HG03565 (cell line): Measurements from ENCODE around the gene CYP27B1.

Experiments used
- ATAC-seq: cut with Tn5 transposase; IDR thresholded peaks from one replicate; pipeline ENCODE4 v1.9.1; 2021; ENCODE audit warnings: mild to moderate bottlenecking, moderate library complexity; ENCODE audit not compliant: unreplicated experiment

The CYP27B1 gene

DNA sequence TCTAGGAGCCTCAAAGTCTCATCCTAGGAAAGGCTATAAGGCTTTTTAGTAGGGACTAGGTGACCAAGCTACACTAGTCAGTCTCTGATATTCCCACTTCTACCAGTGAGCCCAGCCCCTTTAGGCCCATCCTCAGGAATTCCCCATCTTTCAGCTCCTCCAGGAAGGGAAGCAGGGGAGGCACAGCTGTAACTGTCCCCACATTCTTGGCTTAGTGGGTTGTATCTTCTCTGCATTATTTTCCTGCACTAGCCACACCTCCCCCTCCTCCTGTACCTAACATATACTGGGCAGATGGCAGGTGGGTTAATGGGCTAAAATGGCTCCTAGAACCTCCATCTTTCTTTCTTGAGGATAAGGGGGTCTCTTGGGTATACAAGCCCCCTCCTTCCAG is 424 bp upstream of the CYP27B1 start:
- ATAC-seq: no peak

DNA sequence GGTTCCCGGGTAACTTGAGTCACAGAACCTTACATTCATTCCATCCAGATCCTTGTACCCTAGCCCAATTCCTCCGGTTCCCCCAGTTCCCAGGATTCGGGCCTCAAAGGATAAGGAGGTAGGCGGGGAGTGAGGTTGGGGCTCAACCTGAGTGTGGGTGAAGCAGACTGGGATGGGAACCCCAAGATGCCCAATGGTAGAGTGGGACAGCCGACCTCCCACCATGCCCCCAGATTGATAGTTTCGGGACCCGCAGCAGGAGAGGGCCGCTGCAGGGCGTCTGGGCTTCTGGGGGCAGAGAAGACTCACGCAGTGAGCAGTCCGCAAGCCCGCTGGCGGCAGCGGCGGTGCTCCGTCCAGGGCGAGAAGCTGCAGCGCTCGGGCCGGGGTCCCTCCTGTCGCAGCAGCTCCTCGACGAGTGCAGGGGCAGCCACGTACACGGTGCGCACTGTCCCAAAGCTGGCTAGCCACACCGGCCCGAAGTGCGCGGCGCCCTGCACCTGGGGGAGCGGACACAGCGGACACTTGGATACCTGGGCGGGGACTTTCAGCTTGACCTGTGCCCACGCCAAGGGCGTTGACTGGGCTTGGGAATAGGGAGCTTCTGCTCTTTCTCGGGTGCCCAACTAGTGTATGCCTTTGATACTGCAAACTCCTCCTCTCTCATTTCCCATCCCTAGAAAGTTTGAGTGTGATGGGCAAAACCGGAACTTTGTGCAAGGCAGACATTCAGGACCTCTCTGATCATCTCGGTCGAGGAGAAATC is 997 bp downstream of the CYP27B1 start:
- no peak for ATAC-seq

DNA sequence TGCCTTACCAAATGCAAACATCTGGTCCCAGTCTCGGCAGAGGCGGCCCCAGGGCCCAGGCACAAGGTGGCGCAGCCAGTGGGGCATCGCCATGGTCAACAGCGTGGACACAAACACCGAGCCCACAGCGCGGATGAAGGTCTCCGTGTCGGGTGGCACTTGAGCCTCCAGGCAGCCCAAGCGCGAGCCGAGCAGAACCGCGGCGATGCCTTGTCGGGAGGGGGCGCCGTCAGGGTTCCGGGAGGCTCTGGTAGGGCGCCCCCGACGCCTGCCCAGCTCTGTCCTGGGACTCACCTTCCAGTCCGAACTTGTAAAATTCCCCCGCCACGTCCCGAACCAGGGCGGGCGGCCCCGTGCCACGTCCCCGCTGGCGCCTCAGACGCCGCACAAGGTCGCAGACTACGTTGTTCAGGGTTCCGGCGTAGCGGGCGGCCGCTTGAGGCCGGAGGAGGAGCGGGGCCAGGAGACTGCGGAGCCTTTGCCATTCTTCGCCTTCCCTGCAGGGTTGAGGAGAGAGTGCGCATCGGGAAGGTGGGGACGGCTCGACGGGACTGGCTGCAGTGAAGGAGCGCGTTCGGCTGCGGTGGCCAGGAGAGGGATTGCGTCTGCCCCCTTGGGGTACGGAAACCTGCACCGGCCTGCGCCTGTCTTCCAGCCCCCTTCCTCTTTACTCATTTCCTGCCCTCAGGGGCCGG is 1.7 kb downstream of the CYP27B1 start:
- peak; percentile 35 for ATAC-seq

DNA sequence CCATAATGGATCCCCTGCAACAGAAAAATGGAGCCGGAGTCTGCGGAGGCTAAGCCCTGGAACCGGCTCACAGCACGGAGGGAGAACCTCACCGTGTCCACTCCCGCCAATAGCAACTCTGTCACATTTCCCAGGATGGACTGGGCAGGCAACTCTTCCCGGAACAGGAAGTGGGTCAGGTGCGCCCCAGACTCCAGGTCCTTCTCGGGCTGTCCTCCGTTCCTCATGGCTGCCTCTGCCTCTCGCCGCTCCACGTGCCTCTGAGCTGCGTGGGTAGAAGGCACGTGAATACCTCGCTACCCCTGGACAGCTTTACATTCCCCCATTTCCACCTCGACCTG is 2.2 kb downstream of the CYP27B1 start:
- no peak for ATAC-seq

DNA sequence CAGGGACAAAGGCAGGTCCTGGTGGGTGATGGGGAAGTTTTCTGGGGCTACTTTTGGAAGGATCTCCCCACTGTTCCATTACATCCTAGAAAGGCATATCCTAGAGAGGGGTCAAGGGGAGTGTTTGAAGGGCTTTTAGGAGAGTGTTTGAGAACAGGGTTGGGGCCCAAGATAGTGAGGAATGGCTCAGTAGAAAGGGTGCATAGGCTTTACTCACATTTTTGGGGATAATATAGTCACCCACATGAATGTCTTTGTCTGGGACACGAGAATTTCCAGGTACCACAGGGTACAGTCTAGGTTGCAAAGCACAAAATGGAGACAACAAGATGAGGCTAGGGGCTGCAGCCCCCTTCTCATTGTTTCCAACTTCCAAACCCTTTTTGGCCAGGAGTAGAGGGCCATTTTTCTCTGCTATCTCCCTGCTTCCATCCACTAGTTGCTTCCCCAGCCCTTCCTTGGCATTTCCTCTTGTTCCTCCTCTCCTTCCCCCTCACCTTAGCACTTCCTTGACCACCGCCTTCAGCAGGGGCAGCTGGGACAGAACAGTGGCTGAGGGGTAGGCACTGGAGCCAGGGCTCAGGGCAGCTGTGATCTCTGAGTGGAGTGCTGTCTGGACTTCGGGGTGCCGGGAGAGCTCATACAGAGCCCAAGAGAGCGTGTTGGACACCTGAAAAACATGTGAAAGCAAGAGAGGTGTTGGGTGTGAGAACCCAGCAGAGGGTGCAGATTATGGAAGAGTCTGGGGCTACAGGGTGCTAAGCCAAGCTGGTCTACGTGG is 2.8 kb downstream of the CYP27B1 start:
- ATAC-seq: no peak

GRCh38 chr12:57762463-57762862 is 4.4 kb downstream of the CYP27B1 start:
- ATAC-seq: no peak

DNA sequence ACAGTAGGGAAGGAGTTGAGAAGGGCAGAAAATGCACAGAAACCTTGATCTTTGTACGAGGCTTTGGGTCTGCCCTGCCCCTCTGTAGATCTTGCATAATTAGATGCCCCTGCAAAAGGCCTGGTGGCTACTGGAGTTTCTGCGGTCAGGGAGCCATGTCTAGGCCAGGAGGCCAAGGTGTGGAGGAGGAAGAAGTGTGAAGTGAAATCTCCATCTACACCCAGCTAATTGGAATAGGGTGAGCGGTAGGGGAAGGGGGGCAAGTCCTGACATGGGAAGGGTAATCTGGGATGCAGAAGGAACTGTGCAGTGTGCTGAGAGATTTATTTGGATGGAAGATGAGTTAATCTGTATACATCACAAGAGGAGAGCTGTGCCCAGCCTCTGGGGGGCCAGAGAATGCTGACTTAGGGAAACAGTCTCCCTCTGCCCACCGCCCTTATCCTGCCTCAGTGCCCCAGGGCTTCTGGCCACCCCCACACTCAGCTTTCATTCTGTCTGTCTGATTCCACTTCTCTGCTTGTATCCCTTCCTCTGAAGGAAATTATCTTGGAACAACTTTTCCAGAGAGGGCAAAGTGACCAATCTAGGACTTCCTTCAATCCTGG is 5.4 kb downstream of the CYP27B1 start:
- ATAC-seq: no peak

DNA sequence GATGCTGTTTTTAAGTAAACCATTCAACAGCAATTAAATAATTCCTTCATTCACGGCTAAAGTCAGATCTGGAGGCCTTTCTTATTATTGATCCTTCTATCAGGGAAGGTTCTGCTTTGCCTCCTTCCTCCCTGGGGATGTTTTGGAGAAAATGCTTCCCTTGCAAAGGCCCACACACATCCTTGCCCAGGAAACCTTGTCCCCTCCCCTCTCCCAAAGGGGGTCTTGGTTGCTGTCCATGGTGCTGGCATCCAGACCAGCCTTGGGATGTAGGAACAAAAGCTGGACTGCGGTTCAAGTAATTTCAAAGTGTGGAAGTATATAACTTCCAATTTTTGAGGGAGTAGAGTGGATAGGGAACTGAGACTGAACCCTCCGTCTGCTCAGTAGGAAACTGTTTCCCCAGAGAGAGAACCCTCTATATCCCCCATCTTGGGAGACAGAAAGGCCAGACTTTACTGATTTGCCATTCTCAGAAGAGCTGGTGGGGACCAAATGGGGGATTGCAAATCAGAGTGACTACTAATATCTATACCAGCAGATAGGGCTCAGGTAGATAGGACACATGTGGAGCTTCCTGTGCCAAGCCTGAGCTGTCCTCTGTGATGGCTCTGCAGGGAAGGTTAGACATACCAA is 6.4 kb downstream of the CYP27B1 start:
- ATAC-seq: no peak

- ATAC-seq: no peak
Observed at GRCh38 chr12:57759360-57759980, 7.4 kb downstream of the CYP27B1 start.

GRCh38 chr12:57758552-57759359 is 8.1 kb downstream of the CYP27B1 start:
- no peak for ATAC-seq

DNA sequence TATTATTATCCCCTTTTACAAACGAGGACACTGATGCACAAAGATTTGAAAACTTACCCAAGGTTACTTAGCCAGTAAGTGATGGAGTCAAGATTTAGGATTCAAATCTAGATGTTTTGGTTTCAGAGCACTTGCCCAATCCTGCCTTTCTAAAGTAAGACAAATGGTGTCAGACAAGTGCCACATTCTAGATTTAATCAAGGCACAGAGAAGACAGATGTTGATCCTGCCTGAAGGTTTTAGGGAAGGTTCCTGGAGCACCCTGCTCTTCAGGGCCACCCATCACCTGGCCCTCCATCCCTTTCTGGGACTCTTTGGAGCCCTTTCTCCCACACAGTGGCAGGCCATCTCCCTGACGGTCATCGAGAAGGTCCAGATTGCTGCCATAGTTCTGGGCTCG is 9.1 kb downstream of the CYP27B1 start:
- no peak for ATAC-seq

DNA sequence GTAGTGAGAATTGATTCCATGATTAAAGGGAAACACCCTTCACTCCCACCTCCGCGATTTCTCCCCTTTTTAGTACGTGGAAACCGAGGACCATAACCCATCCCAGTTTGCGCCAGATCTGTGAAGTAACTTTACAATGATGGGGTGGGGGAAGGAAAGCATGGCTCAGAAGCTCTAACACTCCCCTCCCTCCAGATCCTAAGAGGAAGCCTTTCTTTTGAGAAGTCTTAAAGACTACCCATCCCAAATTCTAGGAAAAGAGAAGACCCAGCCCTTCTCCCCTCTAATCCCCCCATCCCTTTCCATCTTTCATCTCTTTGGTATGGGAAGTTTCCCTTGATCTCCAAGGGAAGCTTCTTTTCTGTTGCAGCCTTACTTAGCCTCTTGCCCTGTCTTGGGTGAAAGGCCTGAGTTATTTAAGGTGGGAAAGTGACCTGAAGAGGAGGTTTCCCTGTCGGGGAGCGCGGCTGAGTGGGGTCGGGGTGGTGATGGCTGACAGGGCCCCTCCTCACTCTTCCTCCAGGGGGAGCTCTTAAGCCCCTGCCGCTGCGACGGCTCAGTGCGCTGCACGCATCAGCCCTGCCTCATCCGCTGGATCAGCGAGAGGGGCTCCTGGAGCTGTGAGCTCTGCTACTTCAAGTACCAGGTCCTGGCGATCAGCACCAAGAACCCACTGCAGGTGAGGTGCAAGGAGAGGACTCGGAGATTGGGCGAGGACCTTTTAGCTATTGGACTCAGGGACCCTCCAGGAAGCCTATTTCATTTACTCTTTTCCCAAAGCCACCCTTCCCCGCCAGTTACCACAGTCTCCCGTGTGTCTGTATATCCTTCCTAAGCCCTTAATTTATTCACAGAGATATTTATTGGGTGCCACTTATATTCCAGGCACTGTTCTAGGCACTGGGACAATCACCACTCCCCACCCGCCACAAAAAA is 10.2 kb downstream of the CYP27B1 start:
- no peak for ATAC-seq

DNA sequence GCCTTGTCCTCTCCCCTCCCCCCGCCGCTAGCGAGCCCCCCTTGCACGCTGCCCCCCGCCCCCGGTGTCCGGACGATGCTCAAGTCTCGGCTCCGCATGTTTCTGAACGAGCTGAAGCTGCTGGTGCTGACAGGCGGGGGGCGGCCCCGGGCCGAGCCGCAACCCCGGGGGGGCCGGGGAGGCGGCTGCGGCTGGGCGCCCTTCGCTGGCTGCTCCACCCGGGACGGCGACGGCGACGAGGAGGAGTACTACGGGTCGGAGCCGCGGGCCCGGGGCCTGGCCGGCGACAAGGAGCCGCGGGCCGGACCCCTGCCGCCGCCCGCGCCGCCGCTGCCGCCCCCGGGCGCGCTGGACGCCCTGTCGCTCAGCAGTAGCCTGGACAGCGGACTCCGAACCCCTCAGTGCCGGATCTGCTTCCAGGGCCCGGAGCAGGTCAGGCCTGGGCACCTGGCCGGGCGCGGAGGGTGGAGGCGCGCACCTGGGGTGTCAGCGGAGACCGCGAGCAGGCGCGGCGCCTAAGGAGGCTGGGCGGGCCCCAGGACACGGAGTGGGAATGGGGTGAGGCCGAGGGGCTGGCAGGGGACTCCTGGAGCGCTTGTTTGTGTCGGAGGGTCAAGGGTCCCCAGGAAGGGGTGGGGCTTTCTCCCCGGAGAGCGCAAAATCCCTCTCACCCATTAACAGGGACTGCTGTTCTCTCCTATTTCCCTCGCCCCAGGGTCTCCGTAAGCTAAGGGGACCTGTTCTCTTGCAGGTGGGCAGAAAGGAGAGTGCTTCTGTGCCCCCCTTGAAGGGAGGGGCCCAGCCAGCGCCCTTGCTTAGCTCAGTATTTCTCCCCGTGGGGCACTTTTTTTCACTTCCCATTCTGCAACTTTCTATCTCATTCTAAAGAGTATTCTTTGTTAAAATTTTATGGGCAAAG is 11.2 kb downstream of the CYP27B1 start:
- no peak for ATAC-seq

GRCh38 chr12:57755194-57755453 is 11.8 kb downstream of the CYP27B1 start:
- ATAC-seq: no peak

GRCh38 chr12:57754411-57755193 is 12.3 kb downstream of the CYP27B1 start, which contains the start of gene MARCHF9:
Gene MARCHF9 (plus strand): TSS chr12:57755103. CDS start chr12:57755529, 426 bp downstream.
- ATAC-seq: peak; percentile 15

- no peak for ATAC-seq
Observed at GRCh38 chr12:57753756-57754337, 13.0 kb downstream of the CYP27B1 start.

DNA sequence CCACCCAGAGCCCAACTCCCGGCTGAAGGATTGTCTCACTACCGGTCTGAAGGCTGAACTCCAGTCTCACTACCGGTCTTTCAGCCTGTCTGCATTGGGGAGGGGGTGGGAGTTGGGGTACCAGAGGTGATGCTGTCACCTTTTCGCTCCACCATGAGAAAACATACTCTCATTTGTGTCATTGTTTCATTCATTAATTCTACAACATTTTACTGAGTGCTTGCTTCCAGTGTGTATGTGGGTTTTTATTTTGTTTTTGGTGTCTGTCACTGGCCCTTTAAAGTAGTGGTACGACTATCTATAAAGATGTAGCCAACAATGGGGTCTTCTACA is 14.2 kb downstream of the CYP27B1 start:
- no peak for ATAC-seq
